Chondrocyte (in vitro differentiated cells): Measurements from ENCODE around the gene ALKBH4. TPM values are rescaled to one million over a fixed set of nuclear protein-coding genes. Genes with fewer than 3 reads are reported as not detected.
A peak's percentile ranks its signal among the peaks of the same experiment; 100 is the strongest.

Source experiments
- DNase-seq: peaks from one replicate; pipeline ENCODE4 v3.0.0; 2021; ENCODE audit warnings: mixed read lengths, low spot score
- H3K27ac Mint-ChIP-seq: one replicate; pipeline ENCODE4 v1.8.0; 2021; ENCODE audit warnings: mild to moderate bottlenecking, moderate library complexity, mixed read lengths; ENCODE audit not compliant: unreplicated experiment
- H3K27me3 Mint-ChIP-seq: 2 replicates; pipeline ENCODE4 v1.8.0; 2021; ENCODE audit warnings: low read depth, mixed read lengths
- H3K36me3 Mint-ChIP-seq: 2 replicates; pipeline ENCODE4 v1.8.0; 2021; ENCODE audit warnings: low read depth, mixed read lengths
- H3K4me1 Mint-ChIP-seq: 2 replicates; pipeline ENCODE4 v1.8.0; 2021; ENCODE audit warnings: low read depth, mild to moderate bottlenecking, mixed read lengths
- H3K4me3 Mint-ChIP-seq: one replicate; pipeline ENCODE4 v1.8.0; 2021; ENCODE audit warnings: mild to moderate bottlenecking, moderate library complexity, mixed read lengths; ENCODE audit not compliant: unreplicated experiment
- H3K9me3 Mint-ChIP-seq: 2 replicates; pipeline ENCODE4 v1.8.0; 2021; ENCODE audit warnings: low read depth, mixed read lengths
- total RNA-seq: library from RNA; stranded (reverse); gene quantifications from 3 replicates; pipeline ENCODE4 v1.2.1, GENCODE V29; 2021
- TF ChIP-seq, protein P1 (sequence below): fragments of 200-600 bp; sonication (generic); IDR thresholded peaks from 2 replicates; pipeline ENCODE4 v1.5.0; 2021; ENCODE audit warnings: antibody characterized with exemption, mild to moderate bottlenecking, moderate library complexity

ALKBH4 gene
- total RNA-seq, 1 donor from 2014 or later: 9.2 TPM

- no peaks in the 10 kb centered on the region for H3K4me1 Mint-ChIP-seq
- H3K36me3 Mint-ChIP-seq: peaks cover 5% of the 10 kb centered on the region
- no peak overlapping the region for H3K4me3 Mint-ChIP-seq
- TF ChIP-seq, protein P1, sequence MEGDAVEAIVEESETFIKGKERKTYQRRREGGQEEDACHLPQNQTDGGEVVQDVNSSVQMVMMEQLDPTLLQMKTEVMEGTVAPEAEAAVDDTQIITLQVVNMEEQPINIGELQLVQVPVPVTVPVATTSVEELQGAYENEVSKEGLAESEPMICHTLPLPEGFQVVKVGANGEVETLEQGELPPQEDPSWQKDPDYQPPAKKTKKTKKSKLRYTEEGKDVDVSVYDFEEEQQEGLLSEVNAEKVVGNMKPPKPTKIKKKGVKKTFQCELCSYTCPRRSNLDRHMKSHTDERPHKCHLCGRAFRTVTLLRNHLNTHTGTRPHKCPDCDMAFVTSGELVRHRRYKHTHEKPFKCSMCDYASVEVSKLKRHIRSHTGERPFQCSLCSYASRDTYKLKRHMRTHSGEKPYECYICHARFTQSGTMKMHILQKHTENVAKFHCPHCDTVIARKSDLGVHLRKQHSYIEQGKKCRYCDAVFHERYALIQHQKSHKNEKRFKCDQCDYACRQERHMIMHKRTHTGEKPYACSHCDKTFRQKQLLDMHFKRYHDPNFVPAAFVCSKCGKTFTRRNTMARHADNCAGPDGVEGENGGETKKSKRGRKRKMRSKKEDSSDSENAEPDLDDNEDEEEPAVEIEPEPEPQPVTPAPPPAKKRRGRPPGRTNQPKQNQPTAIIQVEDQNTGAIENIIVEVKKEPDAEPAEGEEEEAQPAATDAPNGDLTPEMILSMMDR: no peak
- no peak overlapping the region for H3K27ac Mint-ChIP-seq
- H3K27me3 Mint-ChIP-seq: no peaks in the 10 kb centered on the region
- no peaks in the 10 kb centered on the region for H3K9me3 Mint-ChIP-seq
- peak; percentile 77 for DNase-seq
Measured at GRCh38 chr7:102471791-102472125, 7.1 kb upstream of the ALKBH4 start.

- Mint-ChIP-seq H3K4me3 (no peak overlapping the region), H3K36me3 (peaks cover 5% of the 10 kb centered on the region), H3K9me3 (no peaks in the 10 kb centered on the region), H3K4me1 (peaks cover 10% of the 10 kb centered on the region), H3K27me3 (no peaks in the 10 kb centered on the region), H3K27ac (no peak overlapping the region)
- TF ChIP-seq, protein P1: no peak
- DNase-seq: peak; percentile 78
Measured at GRCh38 chr7:102469972-102470825, 5.5 kb upstream of the ALKBH4 start.

- TF ChIP-seq, protein P1: no peak
- peaks cover 5% of the 10 kb centered on the region for H3K36me3 Mint-ChIP-seq
- no peaks in the 10 kb centered on the region for H3K27me3 Mint-ChIP-seq
- peak; percentile 83 for DNase-seq
- no peaks in the 10 kb centered on the region for H3K9me3 Mint-ChIP-seq
- no peak overlapping the region for H3K27ac Mint-ChIP-seq
- no peak overlapping the region for H3K4me3 Mint-ChIP-seq
- peaks cover 10% of the 10 kb centered on the region for H3K4me1 Mint-ChIP-seq
Measured at GRCh38 chr7:102469351-102469971, 4.8 kb upstream of the ALKBH4 start.

DNA sequence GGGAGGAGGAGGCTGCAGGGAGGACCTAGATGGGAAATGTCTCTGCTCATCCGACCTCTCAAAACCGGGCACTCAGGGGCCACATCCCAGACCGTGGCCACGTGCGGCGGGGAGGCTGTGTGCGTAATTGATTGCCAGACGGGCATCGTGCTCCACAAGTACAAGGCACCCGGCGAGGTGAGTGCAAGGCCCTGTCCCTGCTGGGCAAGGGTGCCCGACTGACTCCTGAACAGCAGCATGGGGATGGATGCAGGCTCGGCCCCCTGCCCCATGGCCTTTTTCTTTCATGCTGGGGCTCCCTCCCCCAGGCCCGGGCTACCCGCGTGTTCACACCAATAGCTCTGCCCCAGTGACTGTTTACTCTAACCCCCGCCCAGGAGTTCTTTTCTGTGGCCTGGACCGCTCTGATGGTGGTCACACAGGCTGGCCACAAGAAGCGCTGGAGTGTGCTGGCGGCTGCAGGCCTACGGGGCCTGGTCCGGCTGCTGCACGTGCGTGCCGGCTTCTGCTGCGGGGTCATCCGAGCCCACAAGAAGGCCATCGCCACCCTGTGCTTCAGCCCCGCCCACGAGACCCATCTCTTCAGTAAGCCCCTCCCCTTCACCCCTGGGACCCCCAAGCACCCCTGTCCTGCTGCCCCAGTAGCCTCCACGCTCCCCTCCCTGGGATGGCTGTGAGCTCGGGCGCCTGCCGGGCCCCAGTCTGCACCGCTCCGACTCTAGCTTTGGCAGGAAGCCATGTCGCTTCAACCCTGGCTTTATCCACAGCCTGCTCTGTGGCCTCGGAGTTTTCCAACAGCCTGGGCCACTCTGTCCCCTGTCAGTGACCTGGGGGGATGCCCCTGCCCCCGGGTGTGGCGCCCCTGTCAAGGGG lies 4.1 kb upstream of the ALKBH4 start:
- TF ChIP-seq, protein P1: no peak
- Mint-ChIP-seq H3K36me3 (peaks cover 5% of the 10 kb centered on the region), H3K27ac (peak overlapping the region; percentile 32), H3K4me3 (no peak overlapping the region), H3K27me3 (no peaks in the 10 kb centered on the region), H3K4me1 (peaks cover 16% of the 10 kb centered on the region), H3K9me3 (no peaks in the 10 kb centered on the region)
- DNase-seq: peak; percentile 86
